VCaP (cell line): ENCODE data around the gene FAM120B.
A peak's percentile ranks its signal among the peaks of the same experiment; 100 is the strongest.

Experiments used
- H3K27ac ChIP-seq: fragments of 450-650 bp; 2 replicates; pipeline ENCODE4 v1.5.1; 2017
- CTCF ChIP-seq: fragments of 450-650 bp; conservative IDR thresholded peaks from 2 replicates; pipeline ENCODE4 v1.5.1; 2017; ENCODE audit warnings: mild to moderate bottlenecking, moderate library complexity

The FAM120B gene

GRCh38 chr6:170289180-170289931, 17.2 kb upstream of the FAM120B start:
- peak overlapping the region; percentile 74 for H3K27ac ChIP-seq
- no peak for TF ChIP-seq CTCF

- no peak for TF ChIP-seq CTCF
- peak overlapping the region; percentile 74 for H3K27ac ChIP-seq
Measured at GRCh38 chr6:170289951-170290295, 16.6 kb upstream of the FAM120B start.

- H3K27ac ChIP-seq = peak within 1 kb of the TSS; percentile 74
- TF ChIP-seq CTCF = no peak
Measured at GRCh38 chr6:170290296-170291128, 16.0 kb upstream of the FAM120B start, which contains the start of gene DLL1. Gene DLL1 (minus strand): TSS chr6:170291078. CDS start chr6:170290139, 939 bp downstream.

GRCh38 chr6:170291271-170292110, 15.1 kb upstream of the FAM120B start:
- 0 out of 2 replicates have a peak, but pooled peaks have one; percentile 17 for TF ChIP-seq CTCF
- H3K27ac ChIP-seq = peak overlapping the region; percentile 23; the same call in 1 of the 2 replicates

- H3K27ac ChIP-seq = peak overlapping the region; percentile 23; the same call in 1 of the 2 replicates
- no peak for TF ChIP-seq CTCF
Measured at GRCh38 chr6:170292111-170292406, 14.5 kb upstream of the FAM120B start.

GRCh38 chr6:170292407-170293158, 14.0 kb upstream of the FAM120B start:
- TF ChIP-seq CTCF = peak; percentile 56
- H3K27ac ChIP-seq = no peak overlapping the region
